ENCODE data around the gene SNX18. TPM values are rescaled to one million over a fixed set of nuclear protein-coding genes. Genes with fewer than 3 reads are reported as not detected.

SNX18 gene
- total and polyA plus RNA-seq, 10 of the 15 experiments (the other 5 are each of a cell fraction or from before 2014, with no cell fraction given): 0.27 to 1.7 (median 0.47) TPM

DNA sequence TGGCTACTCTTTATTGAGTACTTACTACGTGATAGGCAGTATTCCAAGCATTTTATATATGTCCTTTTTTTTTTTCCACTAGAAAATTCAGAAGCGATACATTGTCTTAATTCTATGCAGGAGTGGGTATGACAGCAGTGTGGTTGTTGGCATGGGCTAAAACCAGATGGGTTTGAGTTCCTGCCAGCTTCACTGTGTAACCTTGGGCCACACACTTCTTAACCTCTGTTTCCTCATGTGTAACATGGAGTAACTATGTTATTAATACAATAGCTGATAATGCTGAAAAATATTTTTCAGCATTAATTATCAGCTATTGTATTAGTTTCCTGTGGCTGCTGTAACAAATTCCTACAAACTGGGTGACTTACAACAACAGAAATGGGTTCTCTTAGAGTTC lies 12.0 kb downstream of the SNX18 start:
- in situ Hi-C loops (cut with MboI) (no loop called here), intact Hi-C loops (cut with micrococcal nuclease; ENCODE audit: unreplicated experiment) (no loop called here)
- no peaks in the 10 kb centered on the region for H3K9me3 ChIP-seq (replicated peaks; ENCODE audit: control insufficient read depth, insufficient read depth, low read length)
- no peaks in the 10 kb centered on the region for H3K27me3 ChIP-seq (replicated peaks in 1 of 2; ENCODE audit: control insufficient read depth in 2 of 2, insufficient read depth in 2 of 2, low read length in 1 of 2)
- BruUV-seq (replicated peaks): no TSS peak
- TF ChIP-seq RBBP5 (conservative IDR thresholded peaks at IDR 0.05) (no peak), NFIC (IDR thresholded peaks at IDR 0.05; ENCODE audit: low read depth, low read length) (no peak), SUZ12 (IDR thresholded peaks at IDR 0.05; ENCODE audit: unreplicated experiment) (no peak), BMI1 (IDR thresholded peaks at IDR 0.05; ENCODE audit: borderline replicate concordance) (no peak), BRCA1 (IDR thresholded peaks at IDR 0.05; ENCODE audit: low read depth, low read length) (no peak), SREBF1 (IDR thresholded peaks at IDR 0.05; ENCODE audit: low read length) (no peak), ZNF207 (IDR thresholded peaks at IDR 0.05; ENCODE audit: borderline replicate concordance) (no peak), IKZF1 (conservative IDR thresholded peaks at IDR 0.05) (no peak), CHD2 (IDR thresholded peaks at IDR 0.05; ENCODE audit: borderline replicate concordance, low read depth, low read length) (no peak), NR2C1 (IDR thresholded peaks at IDR 0.05) (no peak), TCF3 (IDR thresholded peaks at IDR 0.05; ENCODE audit: borderline replicate concordance, insufficient read depth, low read depth, low read length) (no peak), FOS (IDR thresholded peaks at IDR 0.05; ENCODE audit: borderline replicate concordance, extremely low read depth, insufficient read length) (no peak), EED (IDR thresholded peaks at IDR 0.05; ENCODE audit: low read depth) (no peak), ZNF274 (IDR thresholded peaks at IDR 0.05; ENCODE audit: insufficient read depth, insufficient read length) (no peak), TBL1XR1 (IDR thresholded peaks at IDR 0.05; ENCODE audit: low read depth, low read length) (no peak)
- TF ChIP-seq, protein P1, sequence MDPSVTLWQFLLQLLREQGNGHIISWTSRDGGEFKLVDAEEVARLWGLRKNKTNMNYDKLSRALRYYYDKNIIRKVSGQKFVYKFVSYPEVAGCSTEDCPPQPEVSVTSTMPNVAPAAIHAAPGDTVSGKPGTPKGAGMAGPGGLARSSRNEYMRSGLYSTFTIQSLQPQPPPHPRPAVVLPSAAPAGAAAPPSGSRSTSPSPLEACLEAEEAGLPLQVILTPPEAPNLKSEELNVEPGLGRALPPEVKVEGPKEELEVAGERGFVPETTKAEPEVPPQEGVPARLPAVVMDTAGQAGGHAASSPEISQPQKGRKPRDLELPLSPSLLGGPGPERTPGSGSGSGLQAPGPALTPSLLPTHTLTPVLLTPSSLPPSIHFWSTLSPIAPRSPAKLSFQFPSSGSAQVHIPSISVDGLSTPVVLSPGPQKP (IDR thresholded peaks at IDR 0.05; ENCODE audit: low read depth, low read length): no peak
- CTCF ChIA-PET: no interaction called here
- RAD21 ChIA-PET (ENCODE audit: unreplicated experiment): no interaction called here
- H4K20me1 ChIP-seq (ENCODE audit: control insufficient read depth, insufficient read depth): no peaks in the 10 kb centered on the region
- WGBS (ENCODE audit: insufficient coverage, insufficient replicate concordance, low lambda C conversion rate, missing lambda C conversion rate): 30% methylated on average over 2 of the region's 2 CpGs
- FAIRE-seq (no peak), ATAC-seq (no peak), DNase-seq (ENCODE audit: low read depth, low spot score) (no peak)
- H3K27ac ChIP-seq (ENCODE audit: control insufficient read depth, insufficient read depth): no peak overlapping the region
- no peak overlapping the region for H3K4me3 ChIP-seq
- H3K9ac ChIP-seq (ENCODE audit: control insufficient read depth, insufficient read depth, low read length): no peak overlapping the region
- no peak overlapping the region for H2AFZ ChIP-seq (ENCODE audit: control insufficient read depth, low read depth, low read length)
- no peaks in the 10 kb centered on the region for H3K36me3 ChIP-seq (ENCODE audit: control insufficient read depth in 2 of 2, insufficient read depth in 2 of 2, low read length in 1 of 2)
- H3K4me2 ChIP-seq (ENCODE audit: control insufficient read depth, insufficient read depth): no peak overlapping the region
- H3K4me1 ChIP-seq (ENCODE audit: control insufficient read depth, insufficient read depth, low read length): no peaks in the 10 kb centered on the region
- POLR2A ChIA-PET: no interaction called here
- no peaks in the 10 kb centered on the region for H3K79me2 ChIP-seq (ENCODE audit: control insufficient read depth, insufficient read depth, low read length)
- SMC1A ChIA-PET (ENCODE audit: uncharacterized antibody, unreplicated experiment): interaction anchor here (1.1 kb wide), 1 partner anchor 13 kb away, joined by 3 read pairs; no protein-coding TSS in a partner anchor
